NOMO-1 treated with DMSO at 0.1 percent for 48 hours (cell line): ENCODE results near the gene WDFY3.
"Not testable (repeated sequence)": the region's sequence is repeated elsewhere in the genome, so short reads cannot be mapped to it uniquely, and the experiment has no call there.

Source experiments
- DNase-seq: peaks from one replicate; lab custom pipeline; 2025; ENCODE audit not compliant: unreplicated experiment; lab: John Stamatoyannopoulos, UW

The WDFY3 gene

GRCh38 chr4:84857296-84857695, 109.2 kb downstream of the WDFY3 start:
- DNase-seq: no peak

GRCh38 chr4:84856468-84857049, 109.9 kb downstream of the WDFY3 start:
- DNase-seq: no peak

GRCh38 chr4:84855774-84856173, 110.7 kb downstream of the WDFY3 start:
- DNase-seq: no peak

- DNase-seq: no peak
Observed at GRCh38 chr4:84852081-84852480, 114.4 kb downstream of the WDFY3 start.

- DNase-seq: no peak
Observed at GRCh38 chr4:84849051-84849640, 117.3 kb downstream of the WDFY3 start.

GRCh38 chr4:84848432-84848831, 118.1 kb downstream of the WDFY3 start:
- DNase-seq: no peak

GRCh38 chr4:84847978-84848377, 118.5 kb downstream of the WDFY3 start:
- no peak for DNase-seq

- no peak for DNase-seq
Observed at GRCh38 chr4:84846985-84847384, 119.5 kb downstream of the WDFY3 start.

- no peak for DNase-seq
Observed at GRCh38 chr4:84841435-84841834, 125.1 kb downstream of the WDFY3 start.

GRCh38 chr4:84837751-84838150, 128.7 kb downstream of the WDFY3 start:
- DNase-seq: no peak

GRCh38 chr4:84829633-84830032, 136.9 kb downstream of the WDFY3 start:
- not testable (repeated sequence) for DNase-seq

GRCh38 chr4:84826681-84827080, 139.8 kb downstream of the WDFY3 start:
- no peak for DNase-seq

- no peak for DNase-seq
Observed at GRCh38 chr4:84825701-84826341, 140.7 kb downstream of the WDFY3 start.

GRCh38 chr4:84821064-84821463, 145.4 kb downstream of the WDFY3 start:
- DNase-seq: no peak

GRCh38 chr4:84814094-84814750, 152.3 kb downstream of the WDFY3 start:
- no peak for DNase-seq

- DNase-seq: no peak
Observed at GRCh38 chr4:84809946-84810345, 156.5 kb downstream of the WDFY3 start.

- DNase-seq: no peak
Observed at GRCh38 chr4:84808332-84808731, 158.2 kb downstream of the WDFY3 start.

- DNase-seq: not testable (repeated sequence)
Observed at GRCh38 chr4:84806541-84806940, 159.9 kb downstream of the WDFY3 start.

GRCh38 chr4:84804136-84804535, 162.4 kb downstream of the WDFY3 start:
- DNase-seq: no peak

- no peak for DNase-seq
Observed at GRCh38 chr4:84803720-84804119, 162.8 kb downstream of the WDFY3 start.

GRCh38 chr4:84803116-84803515, 163.4 kb downstream of the WDFY3 start:
- DNase-seq: no peak

- no peak for DNase-seq
Observed at GRCh38 chr4:84800256-84800655, 166.2 kb downstream of the WDFY3 start.
